ENCODE measurements around the gene MAT2A. TPM values are rescaled to one million over a fixed set of nuclear protein-coding genes. Genes with fewer than 3 reads are reported as not detected.

Gene MAT2A
- total and polyA plus RNA-seq, 9 of the 15 experiments (the other 6 are each of a cell fraction or from before 2014, with no cell fraction given): 130 to 1,027 (median 240) TPM

DNA sequence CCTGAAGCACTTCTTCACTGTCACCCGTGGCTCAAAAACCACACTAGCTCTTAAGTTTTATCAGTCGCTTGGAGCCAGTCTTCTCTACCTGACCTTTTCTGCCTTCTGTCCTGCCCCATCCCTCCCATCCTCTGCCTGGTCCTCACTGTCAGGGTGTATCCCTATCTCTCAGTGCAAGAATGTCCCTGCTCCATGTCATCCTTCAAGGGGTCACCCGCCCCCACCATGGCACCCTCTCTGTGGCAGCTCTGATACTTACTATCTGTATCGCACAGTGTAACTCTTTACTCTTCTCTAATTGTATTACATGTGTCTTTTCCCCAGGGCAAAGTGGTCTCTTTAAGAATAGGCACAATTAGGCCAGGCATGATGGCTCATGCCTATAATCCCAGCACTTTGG is 49.7 kb downstream of the MAT2A start:
- in situ Hi-C loops (cut with MboI): no loop called here
- POLR2A ChIA-PET: interaction anchor here (1.1 to 4.0 kb wide), 5 partner anchors 8 to 50 kb away, joined by 3 to 14 read pairs (median 4); partner anchors contain the start of gene MAT2A
- H3K4me1 ChIP-seq (replicated peaks in 1 of 2; ENCODE audit: control insufficient read depth in 2 of 2, insufficient read depth in 2 of 2, low read length in 2 of 2): peaks cover 42 to 43% of the 10 kb centered on the region in 2 experiments
- TF ChIP-seq ZNF584 (CRISPR knock-in tag; IDR thresholded peaks at IDR 0.05; ENCODE audit: low read depth) (no peak), STAT5A (IDR thresholded peaks at IDR 0.05; ENCODE audit: borderline replicate concordance, low read length) (0 out of 2 replicates have a peak, but pooled peaks have one; percentile 41), ARID1B (IDR thresholded peaks at IDR 0.05) (peak; percentile 68; the same call in 1 of the 2 replicates), NCOR1 (IDR thresholded peaks at IDR 0.05) (peak; percentile 56; the same call in 1 of the 2 replicates), JUNB (CRISPR knock-in tag; conservative IDR thresholded peaks at IDR 0.05) (no peak), TAL1 (IDR thresholded peaks at IDR 0.05) (peak; percentile 56; the same call in 1 of the 2 replicates), POLR2AphosphoS5 (IDR thresholded peaks at IDR 0.05; ENCODE audit: control insufficient read depth, insufficient read depth, low read depth, low read length) (peak; percentile 77; the same call in 1 of the 2 replicates), TEAD4 (IDR thresholded peaks at IDR 0.05; ENCODE audit: low read length) (peak; percentile 54; the same call in 1 of the 2 replicates), TEAD4 (CRISPR knock-in tag; IDR thresholded peaks at IDR 0.05; ENCODE audit: borderline replicate concordance) (no peak), GABPB1 (CRISPR knock-in tag; IDR thresholded peaks at IDR 0.05) (no peak), CBFA2T3 (IDR thresholded peaks at IDR 0.05) (peak; percentile 94), NFIC (IDR thresholded peaks at IDR 0.05) (peak; percentile 58), ZC3H4 (CRISPR knock-in tag; IDR thresholded peaks at IDR 0.05; ENCODE audit: borderline replicate concordance) (no peak), EGR1 (conservative IDR thresholded peaks at IDR 0.05) (peak; percentile 76), HDAC1 (IDR thresholded peaks at IDR 0.05) (peak in 1 of 2 experiments; percentile 37; a peak in 1 of 4 replicates)
- TF ChIP-seq, protein P1, sequence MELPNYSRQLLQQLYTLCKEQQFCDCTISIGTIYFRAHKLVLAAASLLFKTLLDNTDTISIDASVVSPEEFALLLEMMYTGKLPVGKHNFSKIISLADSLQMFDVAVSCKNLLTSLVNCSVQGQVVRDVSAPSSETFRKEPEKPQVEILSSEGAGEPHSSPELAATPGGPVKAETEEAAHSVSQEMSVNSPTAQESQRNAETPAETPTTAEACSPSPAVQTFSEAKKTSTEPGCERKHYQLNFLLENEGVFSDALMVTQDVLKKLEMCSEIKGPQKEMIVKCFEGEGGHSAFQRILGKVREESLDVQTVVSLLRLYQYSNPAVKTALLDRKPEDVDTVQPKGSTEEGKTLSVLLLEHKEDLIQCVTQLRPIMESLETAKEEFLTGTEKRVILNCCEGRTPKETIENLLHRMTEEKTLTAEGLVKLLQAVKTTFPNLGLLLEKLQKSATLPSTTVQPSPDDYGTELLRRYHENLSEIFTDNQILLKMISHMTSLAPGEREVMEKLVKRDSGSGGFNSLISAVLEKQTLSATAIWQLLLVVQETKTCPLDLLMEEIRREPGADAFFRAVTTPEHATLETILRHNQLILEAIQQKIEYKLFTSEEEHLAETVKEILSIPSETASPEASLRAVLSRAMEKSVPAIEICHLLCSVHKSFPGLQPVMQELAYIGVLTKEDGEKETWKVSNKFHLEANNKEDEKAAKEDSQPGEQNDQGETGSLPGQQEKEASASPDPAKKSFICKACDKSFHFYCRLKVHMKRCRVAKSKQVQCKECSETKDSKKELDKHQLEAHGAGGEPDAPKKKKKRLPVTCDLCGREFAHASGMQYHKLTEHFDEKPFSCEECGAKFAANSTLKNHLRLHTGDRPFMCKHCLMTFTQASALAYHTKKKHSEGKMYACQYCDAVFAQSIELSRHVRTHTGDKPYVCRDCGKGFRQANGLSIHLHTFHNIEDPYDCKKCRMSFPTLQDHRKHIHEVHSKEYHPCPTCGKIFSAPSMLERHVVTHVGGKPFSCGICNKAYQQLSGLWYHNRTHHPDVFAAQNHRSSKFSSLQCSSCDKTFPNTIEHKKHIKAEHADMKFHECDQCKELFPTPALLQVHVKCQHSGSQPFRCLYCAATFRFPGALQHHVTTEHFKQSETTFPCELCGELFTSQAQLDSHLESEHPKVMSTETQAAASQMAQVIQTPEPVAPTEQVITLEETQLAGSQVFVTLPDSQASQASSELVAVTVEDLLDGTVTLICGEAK (IDR thresholded peaks at IDR 0.05): no peak
- TF ChIP-seq, protein P1 (CRISPR knock-in tag; IDR thresholded peaks at IDR 0.05): no peak

More for the DNA sequence above, 49.7 kb downstream of the MAT2A start:
- no peaks in the 10 kb centered on the region for H4K20me1 ChIP-seq (replicated peaks; ENCODE audit: control insufficient read depth, insufficient read depth, low read length)
- DNase-seq (ENCODE audit: extremely low read depth in 1 of 4, low spot score in 3 of 4) (peak in 3 of 4 experiments; percentile 36 to 80 (median 59)), ATAC-seq (peak; percentile 5), FAIRE-seq (peak; percentile 87)
- H3K9ac ChIP-seq (ENCODE audit: insufficient read depth in 1 of 2, low read depth in 2 of 2, low read length in 2 of 2): no peak overlapping the region
- CTCF ChIA-PET (ENCODE audit: low intra/inter-chr PET ratio): no interaction called here
- H3K4me3 ChIP-seq: no peak overlapping the region
- no TSS peak for BruUV-seq (replicated peaks)
- H3K36me3 ChIP-seq (ENCODE audit: control insufficient read depth, insufficient read depth, low read length): peaks cover 9% of the 10 kb centered on the region; the same call in 2 of the 3 replicates
- 17% methylated on average over 4 of the region's 4 CpGs for WGBS (ENCODE audit: insufficient coverage, low coverage, missing lambda C conversion rate)
- no peak overlapping the region for H3K27ac ChIP-seq (ENCODE audit: extremely low read depth, low read depth, low read length)
- no peak overlapping the region; the same call in 1 of the 2 replicates for H3K4me2 ChIP-seq (ENCODE audit: insufficient read depth, low read length)
- H3K27me3 ChIP-seq (ENCODE audit: control insufficient read depth in 2 of 2, insufficient read depth in 2 of 2, low read length in 2 of 2): no peaks in the 10 kb centered on the region
- H3K9me1 ChIP-seq (ENCODE audit: control insufficient read depth, insufficient read depth, low read length): peaks cover 11% of the 10 kb centered on the region
- H2AFZ ChIP-seq (ENCODE audit: low read depth, low read length): no peak overlapping the region
- H3K9me3 ChIP-seq (replicated peaks; ENCODE audit: control insufficient read depth, insufficient read depth, low read depth, low read length): no peaks in the 10 kb centered on the region
- intact Hi-C loops (cut with micrococcal nuclease): no loop called here
- H3K79me2 ChIP-seq (ENCODE audit: control insufficient read depth, insufficient read depth, low read length): no peaks in the 10 kb centered on the region; the same call in 2 of the 3 replicates

All from K562 (cell line).